ENCODE data around the gene SLC7A11.

SLC7A11 gene

DNA sequence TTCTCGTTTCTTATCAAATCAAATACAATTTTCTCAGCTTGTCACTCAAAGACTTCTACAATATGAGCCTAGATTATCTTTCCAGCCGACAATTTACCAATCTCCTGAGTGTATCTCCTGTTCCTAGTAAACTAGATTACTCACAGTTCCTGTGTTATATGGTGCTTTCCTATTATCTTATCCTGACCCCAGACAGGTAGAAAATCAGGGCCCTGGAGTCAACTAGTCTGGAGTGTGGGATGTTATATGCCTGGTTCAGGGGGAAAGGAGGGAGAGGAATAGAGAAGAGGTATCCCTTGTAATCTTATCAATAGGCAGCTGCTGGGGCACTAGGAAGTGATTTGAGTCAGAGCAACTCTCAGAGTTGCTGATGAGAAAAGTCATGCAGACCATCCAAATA lies 127.1 kb downstream of the SLC7A11 start:
- no peak overlapping the region for H3K4ac ChIP-seq (ENCODE audit: low read depth, low read length)

DNA sequence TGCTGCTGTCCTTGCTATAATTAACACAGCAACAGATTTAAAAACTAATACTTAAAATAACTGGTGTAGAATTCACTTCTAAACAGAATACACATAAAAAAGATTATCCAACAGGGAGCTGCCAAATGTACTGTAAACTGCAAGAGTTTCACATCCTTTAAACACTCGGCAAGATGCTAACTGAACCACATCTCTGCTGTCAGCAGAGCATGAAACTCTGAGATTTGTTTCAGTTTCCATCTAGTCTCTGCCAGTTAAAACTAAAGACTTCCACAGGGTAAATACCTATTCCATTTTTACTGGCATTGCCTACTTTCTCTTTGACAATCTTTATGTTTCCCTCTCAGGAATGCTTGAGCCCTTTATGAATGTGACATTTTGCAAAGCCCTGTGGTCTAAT lies 127.7 kb downstream of the SLC7A11 start:
- no peak overlapping the region for H4K8ac ChIP-seq (ENCODE audit: low read depth, low read length)
- peaks cover 3% of the 10 kb centered on the region for H3K79me1 ChIP-seq (ENCODE audit: low read length)
- H3K4me1 ChIP-seq (ENCODE audit: control insufficient read depth in 1 of 2, insufficient read depth in 2 of 2, low read length in 2 of 2), result peaks cover 2 to 6% of the 10 kb centered on the region in 2 experiments
- H3K9me3 ChIP-seq (ENCODE audit: insufficient read depth, low read depth, low read length), result no peaks in the 10 kb centered on the region
- H3K9ac ChIP-seq (ENCODE audit: low read length), result no peak overlapping the region
- H3K79me2 ChIP-seq (ENCODE audit: control insufficient read depth, insufficient read depth, low read length, poor library complexity), result no peaks in the 10 kb centered on the region
- no peak overlapping the region for H4K12ac ChIP-seq (ENCODE audit: low read depth, low read length)
- no peak overlapping the region for H3K4me3 ChIP-seq (ENCODE audit: low read depth, low read length)
- H3K4ac ChIP-seq (ENCODE audit: low read depth, low read length), result no peak overlapping the region
- no peak overlapping the region for H2AK5ac ChIP-seq (ENCODE audit: low read length)
- no peak for DNase-seq
- H3K23ac ChIP-seq (ENCODE audit: low read length), result no peak overlapping the region
- H3K27me3 ChIP-seq (ENCODE audit: insufficient read depth, low read length), result no peaks in the 10 kb centered on the region
- H2AFZ ChIP-seq (ENCODE audit: insufficient read depth, low read length, poor library complexity), result no peak overlapping the region
- no peak overlapping the region for H3K14ac ChIP-seq (ENCODE audit: low read length)
- H3K27ac ChIP-seq (ENCODE audit: low read depth, low read length), result no peak overlapping the region
- no peak overlapping the region for H4K91ac ChIP-seq (ENCODE audit: low read depth, low read length)
- WGBS (ENCODE audit: extremely low coverage, insufficient coverage, insufficient read length), result no CpG with 5 or more reads among the region's 1 CpG
- no peaks in the 10 kb centered on the region for H3K36me3 ChIP-seq (ENCODE audit: control insufficient read depth in 1 of 2, insufficient read depth in 2 of 2, low read length in 2 of 2)
- H2BK5ac ChIP-seq (ENCODE audit: low read depth, low read length, poor library complexity), result no peak overlapping the region
- H2BK12ac ChIP-seq (ENCODE audit: low read length), result no peak overlapping the region
- no peak overlapping the region for H3K18ac ChIP-seq (ENCODE audit: low read length)
- H2BK120ac ChIP-seq (ENCODE audit: insufficient read depth, low read length, poor library complexity), result no peak overlapping the region
- no peak overlapping the region for H3K4me2 ChIP-seq (ENCODE audit: low read length)

More for the DNA sequence above, 127.1 kb downstream of the SLC7A11 start:
- no peak overlapping the region for H4K8ac ChIP-seq (ENCODE audit: low read depth, low read length)
- no peak overlapping the region for H2BK5ac ChIP-seq (ENCODE audit: low read depth, low read length, poor library complexity)
- WGBS (ENCODE audit: extremely low coverage, insufficient coverage, insufficient read length), result no CpG with 5 or more reads among the region's 2 CpGs
- H3K79me2 ChIP-seq (ENCODE audit: control insufficient read depth, insufficient read depth, low read length, poor library complexity), result no peaks in the 10 kb centered on the region
- no peak overlapping the region for H3K9ac ChIP-seq (ENCODE audit: low read length)
- H3K4me1 ChIP-seq (ENCODE audit: control insufficient read depth in 1 of 2, insufficient read depth in 2 of 2, low read length in 2 of 2), result peaks cover 2 to 6% of the 10 kb centered on the region in 2 experiments
- no peak overlapping the region for H3K18ac ChIP-seq (ENCODE audit: low read length)
- no peak overlapping the region for H2AFZ ChIP-seq (ENCODE audit: insufficient read depth, low read length, poor library complexity)
- no peak overlapping the region for H2BK120ac ChIP-seq (ENCODE audit: insufficient read depth, low read length, poor library complexity)
- no peak overlapping the region for H2BK12ac ChIP-seq (ENCODE audit: low read length)
- H3K9me3 ChIP-seq (ENCODE audit: insufficient read depth, low read depth, low read length), result no peaks in the 10 kb centered on the region
- no peak overlapping the region for H3K4me2 ChIP-seq (ENCODE audit: low read length)
- no peak overlapping the region for H3K27ac ChIP-seq (ENCODE audit: low read depth, low read length)
- H3K4me3 ChIP-seq (ENCODE audit: low read depth, low read length), result no peak overlapping the region
- no peak overlapping the region for H3K14ac ChIP-seq (ENCODE audit: low read length)
- H4K91ac ChIP-seq (ENCODE audit: low read depth, low read length), result no peak overlapping the region
- H2AK5ac ChIP-seq (ENCODE audit: low read length), result no peak overlapping the region
- no peak overlapping the region for H4K12ac ChIP-seq (ENCODE audit: low read depth, low read length)
- H3K79me1 ChIP-seq (ENCODE audit: low read length), result peaks cover 3% of the 10 kb centered on the region
- no peak for DNase-seq
- no peak overlapping the region for H3K23ac ChIP-seq (ENCODE audit: low read length)
- H3K27me3 ChIP-seq (ENCODE audit: insufficient read depth, low read length), result no peaks in the 10 kb centered on the region
- no peaks in the 10 kb centered on the region for H3K36me3 ChIP-seq (ENCODE audit: control insufficient read depth in 1 of 2, insufficient read depth in 2 of 2, low read length in 2 of 2)
